Vagina (tissue), 2 donors: ENCODE results near the gene TRPC4. TPM values are rescaled to one million over a fixed set of nuclear protein-coding genes. Genes with fewer than 3 reads are reported as not detected.

Experiments used
- DNase-seq, 2 donors: peaks; one replicate each; pipeline ENCODE4 v3.0.0-alpha.2; 2017; ENCODE audit errors: extremely low spot score in 2 of 2
- H3K27ac ChIP-seq: fragments of 200-600 bp; sonication (generic); one replicate; pipeline ENCODE4 v1.5.1; 2019
- H3K27me3 ChIP-seq: fragments of 200-600 bp; sonication (generic); one replicate; pipeline ENCODE4 v1.5.1; 2019
- H3K36me3 ChIP-seq, 2 donors: fragments of 200-600 bp; sonication (generic); one replicate each; pipeline ENCODE4 v1.5.1; 2017 to 2019
- H3K4me1 ChIP-seq: fragments of 200-600 bp; sonication (generic); one replicate; pipeline ENCODE4 v1.5.1; 2019
- H3K4me3 ChIP-seq, 2 donors: fragments of 200-600 bp; sonication (generic); 1 replicate in 1 of 2; 2 replicates in 1 of 2; pipeline ENCODE4 v1.5.1; 2016 to 2019
- H3K9me3 ChIP-seq: fragments of 200-600 bp; sonication (generic); one replicate; pipeline ENCODE4 v1.5.1; 2019
- CTCF ChIP-seq, 3 experiments: fragments of 450-650 bp in 2 of 3; fragments of 200-600 bp in 1 of 3; sonication (generic) in 1 of 3; IDR thresholded peaks; one replicate each; pipeline ENCODE4 v1.5.1; 2017 to 2019; ENCODE audit warnings: antibody characterized with exemption in 3 of 3, mild to moderate bottlenecking in 2 of 3, moderate library complexity in 2 of 3
- POLR2A ChIP-seq, 2 donors: fragments of 450-650 bp; IDR thresholded peaks; one replicate each; pipeline ENCODE4 v1.6.1; 2017; ENCODE audit warnings: antibody characterized with exemption in 2 of 2, mild to moderate bottlenecking in 2 of 2, moderate library complexity in 2 of 2
- POLR2AphosphoS5 ChIP-seq, 2 donors: sonication (generic); formaldehyde crosslinking; IDR thresholded peaks; one replicate each; pipeline ENCODE4 v1.9.0; 2017; ENCODE audit warnings: antibody characterized with exemption in 2 of 2, mild to moderate bottlenecking in 2 of 2, low read depth in 1 of 2; ENCODE audit not compliant: insufficient read depth in 1 of 2
- intact Hi-C: fragments of 100-400 bp; cut with DNase I; formaldehyde crosslinking; loops from one replicate; pipeline ENCODE4 v1.15.1; 2023
- total RNA-seq: library from RNA; depleted of rRNA; stranded (reverse); fragments of >200 nt; gene quantifications from one replicate; pipeline ENCODE4 v1.2.3, GENCODE V29; 2016

Gene TRPC4
- total RNA-seq, 1 donor from 2014 or later: 8.3 TPM

- no peak overlapping the region for H3K4me3 ChIP-seq
- H3K4me1 ChIP-seq: no peaks in the 10 kb centered on the region
- TF ChIP-seq CTCF (IDR thresholded peaks at IDR 0.05): no peak
- DNase-seq: no peak
- H3K9me3 ChIP-seq: no peaks in the 10 kb centered on the region
- no peak overlapping the region for H3K27ac ChIP-seq
- H3K27me3 ChIP-seq: no peaks in the 10 kb centered on the region
- H3K36me3 ChIP-seq: no peaks in the 10 kb centered on the region
- intact Hi-C loops: no loop called here
Measured at GRCh38 chr13:37906880-37907279, 37.3 kb upstream of the TRPC4 start.

- intact Hi-C loops: no loop called here
Measured at GRCh38 chr13:37905736-37906135, 36.2 kb upstream of the TRPC4 start.

GRCh38 chr13:37899753-37900152, 30.2 kb upstream of the TRPC4 start:
- no peaks in the 10 kb centered on the region for H3K36me3 ChIP-seq
- H3K4me3 ChIP-seq: no peak overlapping the region
- no peak for TF ChIP-seq POLR2A (IDR thresholded peaks at IDR 0.05)
- no peak for TF ChIP-seq POLR2AphosphoS5 (IDR thresholded peaks at IDR 0.05; ENCODE audit: insufficient read depth in 1 of 2, low read depth in 1 of 2)
- TF ChIP-seq CTCF (IDR thresholded peaks at IDR 0.05): no peak
- H3K27ac ChIP-seq: no peak overlapping the region
- H3K4me1 ChIP-seq: no peaks in the 10 kb centered on the region
- H3K9me3 ChIP-seq: no peaks in the 10 kb centered on the region
- DNase-seq: no peak
- intact Hi-C loops: no loop called here
- no peaks in the 10 kb centered on the region for H3K27me3 ChIP-seq

More at GRCh38 chr13:37905736-37906135, 36.2 kb upstream of the TRPC4 start:
- no peak overlapping the region for H3K4me3 ChIP-seq
- TF ChIP-seq CTCF (IDR thresholded peaks at IDR 0.05): no peak
- no peak for TF ChIP-seq POLR2AphosphoS5 (IDR thresholded peaks at IDR 0.05; ENCODE audit: insufficient read depth in 1 of 2, low read depth in 1 of 2)
- TF ChIP-seq POLR2A (IDR thresholded peaks at IDR 0.05): no peak
- no peaks in the 10 kb centered on the region for H3K27me3 ChIP-seq
- no peaks in the 10 kb centered on the region for H3K36me3 ChIP-seq
- DNase-seq: no peak
- H3K27ac ChIP-seq: no peak overlapping the region
- H3K4me1 ChIP-seq: no peaks in the 10 kb centered on the region
- no peaks in the 10 kb centered on the region for H3K9me3 ChIP-seq

- no peak for DNase-seq
- Histone ChIP-seq H3K4me1 (no peaks in the 10 kb centered on the region), H3K9me3 (no peaks in the 10 kb centered on the region), H3K27ac (no peak overlapping the region), H3K27me3 (no peaks in the 10 kb centered on the region), H3K36me3 (no peaks in the 10 kb centered on the region), H3K4me3 (no peak overlapping the region)
- intact Hi-C loops: no loop called here
- TF ChIP-seq POLR2A (IDR thresholded peaks at IDR 0.05) (no peak), POLR2AphosphoS5 (IDR thresholded peaks at IDR 0.05; ENCODE audit: insufficient read depth in 1 of 2, low read depth in 1 of 2) (no peak), CTCF (IDR thresholded peaks at IDR 0.05) (no peak)
Measured at GRCh38 chr13:37893321-37893720, 23.7 kb upstream of the TRPC4 start.

- no peak overlapping the region for H3K27ac ChIP-seq
- H3K4me3 ChIP-seq: no peak overlapping the region
- no peaks in the 10 kb centered on the region for H3K4me1 ChIP-seq
- DNase-seq: no peak
- intact Hi-C loops: no loop called here
- H3K9me3 ChIP-seq: no peaks in the 10 kb centered on the region
- no peaks in the 10 kb centered on the region for H3K36me3 ChIP-seq
- H3K27me3 ChIP-seq: no peaks in the 10 kb centered on the region
- no peak for TF ChIP-seq POLR2AphosphoS5 (IDR thresholded peaks at IDR 0.05; ENCODE audit: insufficient read depth in 1 of 2, low read depth in 1 of 2)
- no peak for TF ChIP-seq CTCF (IDR thresholded peaks at IDR 0.05)
- TF ChIP-seq POLR2A (IDR thresholded peaks at IDR 0.05): no peak
Measured at GRCh38 chr13:37889820-37890219, 20.2 kb upstream of the TRPC4 start.
